OCI-LY1 (cell line): ENCODE data around the gene TBX1.

Experiments used
- H2AFZ ChIP-seq: fragments of 200-600 bp; sonication (generic), shearing (Covaris generic); 2 replicates; pipeline ENCODE4 v1.6.0; 2014; ENCODE audit warnings: antibody characterized with exemption, mild to moderate bottlenecking, low read length
- H3F3A ChIP-seq: fragments of 200-600 bp; sonication (generic), shearing (Covaris generic); 2 replicates; pipeline ENCODE4 v1.6.0; 2014; ENCODE audit warnings: mild to moderate bottlenecking, antibody characterized with exemption, low read length, moderate library complexity; ENCODE audit not compliant: insufficient read depth
- H3K27ac ChIP-seq: fragments of 200-600 bp; sonication (generic); 2 replicates; pipeline ENCODE4 v1.5.1; 2014; ENCODE audit warnings: low read length, mixed run types, mild to moderate bottlenecking, low read depth; ENCODE audit not compliant: poor library complexity, severe bottlenecking
- H3K27me3 ChIP-seq: fragments of 200-600 bp; sonication (generic); 2 replicates; pipeline ENCODE4 v1.6.0; 2014; ENCODE audit warnings: antibody characterized with exemption, mild to moderate bottlenecking, low read length, moderate library complexity; ENCODE audit not compliant: insufficient read depth
- H3K36me3 ChIP-seq: fragments of 200-600 bp; sonication (generic); 2 replicates; pipeline ENCODE4 v1.6.1; 2014; ENCODE audit warnings: mild to moderate bottlenecking, antibody characterized with exemption, low read length, moderate library complexity, mixed read lengths; ENCODE audit not compliant: insufficient read depth
- H3K4me1 ChIP-seq: fragments of 200-600 bp; sonication (generic); 2 replicates; pipeline ENCODE4 v1.5.1; 2014; ENCODE audit warnings: mild to moderate bottlenecking, low read length, moderate library complexity; ENCODE audit not compliant: insufficient read depth, severe bottlenecking
- H3K4me2 ChIP-seq: fragments of 200-600 bp; sonication (generic), shearing (Covaris generic); 2 replicates; pipeline ENCODE4 v1.6.1; 2014; ENCODE audit warnings: low read length
- H3K4me3 ChIP-seq: fragments of 200-600 bp; sonication (generic); 2 replicates; pipeline ENCODE4 v1.5.1; 2014; ENCODE audit warnings: low read length, low read depth, mild to moderate bottlenecking, mixed read lengths; ENCODE audit not compliant: poor library complexity, severe bottlenecking
- H3K79me2 ChIP-seq: fragments of 200-600 bp; shearing (Covaris generic); 2 replicates; pipeline ENCODE4 v1.6.1; 2016; ENCODE audit warnings: mixed run types, low read length, mixed read lengths; ENCODE audit not compliant: insufficient read depth
- H3K9ac ChIP-seq: fragments of 200-600 bp; sonication (generic), shearing (Covaris generic); 2 replicates; pipeline ENCODE4 v1.6.1; 2014; ENCODE audit warnings: mild to moderate bottlenecking, low read length, mixed read lengths
- H3K9me2 ChIP-seq: fragments of 200-600 bp; sonication (generic), shearing (Covaris generic); 2 replicates; pipeline ENCODE4 v1.6.1; 2014; ENCODE audit warnings: low read depth, mild to moderate bottlenecking, low read length, mixed read lengths
- H3K9me3 ChIP-seq: fragments of 200-600 bp; shearing (Covaris generic); 2 replicates; pipeline ENCODE4 v1.6.1; 2014; ENCODE audit warnings: low read length, mixed read lengths
- H4K20me1 ChIP-seq: fragments of 200-600 bp; sonication (generic), shearing (Covaris generic); 2 replicates; pipeline ENCODE4 v1.6.0; 2016; ENCODE audit warnings: mild to moderate bottlenecking, low read length; ENCODE audit not compliant: insufficient read depth
- EZH2 ChIP-seq: fragments of 200-600 bp; sonication (generic), shearing (Covaris generic); IDR thresholded peaks from 2 replicates; pipeline ENCODE4 v1.8.0; 2017; ENCODE audit warnings: borderline replicate concordance, mixed run types, mild to moderate bottlenecking, antibody characterized with exemption, low read length, moderate library complexity, mixed read lengths
- TF ChIP-seq, protein P1 (sequence below): fragments of 200-600 bp; sonication (generic), shearing (Covaris generic); IDR thresholded peaks from 2 replicates; pipeline ENCODE4 v1.5.1; 2017; ENCODE audit warnings: mild to moderate bottlenecking, antibody characterized with exemption, low read length, moderate library complexity, mixed read lengths

The TBX1 gene

DNA sequence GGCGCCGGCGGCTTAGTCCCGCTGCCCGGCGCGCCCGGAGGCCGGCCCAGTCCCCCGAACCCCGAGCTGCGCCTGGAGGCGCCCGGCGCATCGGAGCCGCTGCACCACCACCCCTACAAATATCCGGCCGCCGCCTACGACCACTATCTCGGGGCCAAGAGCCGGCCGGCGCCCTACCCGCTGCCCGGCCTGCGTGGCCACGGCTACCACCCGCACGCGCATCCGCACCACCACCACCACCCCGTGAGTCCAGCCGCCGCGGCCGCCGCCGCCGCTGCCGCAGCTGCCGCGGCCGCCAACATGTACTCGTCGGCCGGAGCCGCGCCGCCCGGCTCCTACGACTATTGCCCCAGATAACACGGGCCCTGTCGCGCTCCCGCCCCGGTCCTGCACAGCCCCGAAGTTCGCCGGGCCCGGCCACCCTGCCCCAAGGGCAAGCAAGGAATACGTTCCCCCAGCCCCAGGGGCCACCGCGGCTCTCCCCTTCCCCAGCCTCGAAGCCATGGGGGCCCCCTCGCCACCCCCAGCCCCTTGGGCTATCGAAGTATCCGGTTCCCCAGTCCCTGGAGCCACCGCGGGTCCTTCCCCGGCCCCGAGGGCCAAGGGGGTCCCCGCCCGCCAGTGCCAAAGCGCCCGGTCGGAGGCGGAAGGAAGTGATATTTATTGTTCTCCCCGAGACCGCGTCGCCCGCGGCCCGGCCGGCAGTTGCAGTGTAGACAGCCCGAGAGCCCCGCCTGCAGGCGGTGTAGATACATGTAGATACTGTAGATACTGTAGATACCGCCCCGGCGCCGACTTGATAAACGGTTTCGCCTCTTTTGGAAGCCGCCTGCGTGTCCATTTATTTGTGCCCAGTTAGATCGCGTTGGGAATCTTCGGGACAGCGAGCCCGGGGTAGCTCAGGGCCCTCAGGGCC is 6.2 kb downstream of the TBX1 start:
- no peaks in the 10 kb centered on the region for H3K79me2 ChIP-seq
- no peaks in the 10 kb centered on the region for H3K9me2 ChIP-seq
- peak overlapping the region; percentile 70 for H3K4me2 ChIP-seq
- peak overlapping the region; percentile 51 for H3K4me3 ChIP-seq
- H3K27me3 ChIP-seq: peaks cover 13% of the 10 kb centered on the region
- H3K4me1 ChIP-seq: peaks cover 8% of the 10 kb centered on the region
- no peaks in the 10 kb centered on the region for H3K36me3 ChIP-seq
- H2AFZ ChIP-seq: no peak overlapping the region
- TF ChIP-seq EZH2: no peak
- TF ChIP-seq, protein P1, sequence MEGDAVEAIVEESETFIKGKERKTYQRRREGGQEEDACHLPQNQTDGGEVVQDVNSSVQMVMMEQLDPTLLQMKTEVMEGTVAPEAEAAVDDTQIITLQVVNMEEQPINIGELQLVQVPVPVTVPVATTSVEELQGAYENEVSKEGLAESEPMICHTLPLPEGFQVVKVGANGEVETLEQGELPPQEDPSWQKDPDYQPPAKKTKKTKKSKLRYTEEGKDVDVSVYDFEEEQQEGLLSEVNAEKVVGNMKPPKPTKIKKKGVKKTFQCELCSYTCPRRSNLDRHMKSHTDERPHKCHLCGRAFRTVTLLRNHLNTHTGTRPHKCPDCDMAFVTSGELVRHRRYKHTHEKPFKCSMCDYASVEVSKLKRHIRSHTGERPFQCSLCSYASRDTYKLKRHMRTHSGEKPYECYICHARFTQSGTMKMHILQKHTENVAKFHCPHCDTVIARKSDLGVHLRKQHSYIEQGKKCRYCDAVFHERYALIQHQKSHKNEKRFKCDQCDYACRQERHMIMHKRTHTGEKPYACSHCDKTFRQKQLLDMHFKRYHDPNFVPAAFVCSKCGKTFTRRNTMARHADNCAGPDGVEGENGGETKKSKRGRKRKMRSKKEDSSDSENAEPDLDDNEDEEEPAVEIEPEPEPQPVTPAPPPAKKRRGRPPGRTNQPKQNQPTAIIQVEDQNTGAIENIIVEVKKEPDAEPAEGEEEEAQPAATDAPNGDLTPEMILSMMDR: peak; percentile 63
- no peaks in the 10 kb centered on the region for H3K9me3 ChIP-seq
- no peaks in the 10 kb centered on the region for H4K20me1 ChIP-seq
- no peaks in the 10 kb centered on the region for H3F3A ChIP-seq
- H3K27ac ChIP-seq: no peak overlapping the region
- peak overlapping the region; percentile 44; the same call in 1 of the 2 replicates for H3K9ac ChIP-seq

DNA sequence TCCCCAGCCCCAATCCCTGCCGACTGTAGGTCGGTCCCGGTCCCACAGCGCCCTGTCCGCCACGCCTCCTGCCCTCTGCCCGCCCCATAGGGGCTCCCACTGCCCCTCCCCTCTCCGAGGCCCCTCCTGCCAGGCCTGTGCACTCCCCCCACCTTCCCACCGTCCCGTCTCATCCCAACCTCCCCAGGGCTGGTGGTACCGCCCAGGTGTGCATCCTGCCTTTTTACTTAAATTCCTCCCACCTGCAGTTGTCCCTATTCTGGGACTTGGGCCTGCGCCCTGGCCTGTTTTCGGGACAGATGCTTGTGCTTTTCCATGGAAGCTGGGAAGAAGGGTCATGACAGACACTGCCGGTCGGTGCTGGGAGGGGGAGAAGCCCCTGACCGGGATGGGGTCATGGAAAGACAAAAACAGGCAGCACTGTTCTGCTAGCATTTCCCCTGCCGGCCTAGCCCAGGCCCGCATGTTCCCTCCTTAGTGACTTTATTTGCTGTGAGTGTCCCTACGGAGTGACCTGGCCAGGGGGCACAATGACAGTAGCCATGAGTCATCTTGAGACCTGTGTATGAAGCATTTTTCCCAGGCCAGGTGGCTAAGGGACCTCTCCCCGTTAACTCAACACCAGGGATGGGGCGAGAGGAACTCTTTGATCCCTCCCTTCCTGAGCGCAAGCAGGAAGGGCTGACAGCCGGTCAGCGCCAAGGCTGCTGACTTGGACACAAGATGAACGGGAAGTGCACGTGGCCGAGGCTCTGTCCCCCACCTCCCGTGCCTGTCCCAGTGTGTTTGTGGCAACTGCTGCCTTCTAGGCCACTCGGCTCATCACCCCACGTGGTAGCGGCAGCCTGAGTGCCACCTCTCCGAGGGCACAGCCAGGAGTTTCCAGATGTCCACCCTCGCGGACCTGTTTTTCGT is 7.1 kb downstream of the TBX1 start:
- TF ChIP-seq, protein P1: no peak
- no peak for TF ChIP-seq EZH2
- Histone ChIP-seq H3K4me1 (peaks cover 12% of the 10 kb centered on the region), H3K9me3 (no peaks in the 10 kb centered on the region), H3K27me3 (peaks cover 10% of the 10 kb centered on the region), H3K79me2 (no peaks in the 10 kb centered on the region), H3K27ac (no peak overlapping the region), H3K9me2 (no peaks in the 10 kb centered on the region), H3K4me3 (peak overlapping the region; percentile 51), H2AFZ (no peak overlapping the region), H3K9ac (no peak overlapping the region), H3K36me3 (no peaks in the 10 kb centered on the region), H4K20me1 (no peaks in the 10 kb centered on the region), H3K4me2 (peak overlapping the region; percentile 70), H3F3A (no peaks in the 10 kb centered on the region)

DNA sequence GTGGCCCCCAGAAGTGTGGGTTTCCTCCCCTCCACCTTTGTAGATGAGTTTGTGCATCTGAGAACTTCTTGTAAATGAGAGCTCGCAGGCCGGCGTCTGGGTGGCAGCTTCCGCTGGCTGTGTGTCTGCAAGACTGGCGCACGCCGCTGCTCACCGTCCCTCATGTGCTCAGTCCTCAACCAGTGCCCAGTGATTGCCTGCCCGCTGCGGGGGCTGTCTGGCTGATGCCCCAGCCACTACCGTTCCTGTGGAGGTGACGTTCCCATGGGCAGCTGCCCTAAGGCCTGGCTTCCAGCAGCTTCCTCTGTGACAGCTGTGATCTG is 8.8 kb downstream of the TBX1 start:
- Histone ChIP-seq H3K9ac (no peak overlapping the region), H4K20me1 (no peaks in the 10 kb centered on the region), H3K4me2 (no peak overlapping the region; the same call in 1 of the 2 replicates), H3K9me3 (no peaks in the 10 kb centered on the region), H3K4me3 (no peak overlapping the region), H3K27ac (no peak overlapping the region), H3K79me2 (no peaks in the 10 kb centered on the region), H3K4me1 (peaks cover 25% of the 10 kb centered on the region), H3K27me3 (peaks cover 3% of the 10 kb centered on the region; the same call in 1 of the 2 replicates), H3K9me2 (no peaks in the 10 kb centered on the region), H3F3A (no peaks in the 10 kb centered on the region), H3K36me3 (no peaks in the 10 kb centered on the region), H2AFZ (no peak overlapping the region)
- TF ChIP-seq EZH2: no peak
- TF ChIP-seq, protein P1: no peak
